Panc1 (cell line): ENCODE results near the gene FOS. TPM values are rescaled to one million over a fixed set of nuclear protein-coding genes. Genes with fewer than 3 reads are reported as not detected.

Experiments used
- ATAC-seq: fragments of 200-7000 bp; cut with Tn5 transposase; 2 replicates; pipeline ENCODE4 v1.9.1; 2020; ENCODE audit warnings: mild to moderate bottlenecking, moderate library complexity
- BruUV-seq: library from RNA; stranded (reverse); fragments of 400-500 nt; replicated peaks from 2 replicates; lab custom pipeline; 2021; lab: Mats Ljungman, UMichigan
- CTCF ChIA-PET: fragments of 300-600 bp; sonication (Branson Sonifier 250); formaldehyde crosslinking; loops from one replicate; lab custom pipeline; 2022; ENCODE audit warnings: antibody characterized with exemption; lab: Charles Lee
- POLR2A ChIA-PET: fragments of 300-600 bp; sonication (Branson Sonifier 250); formaldehyde crosslinking; loops from one replicate; lab custom pipeline; 2022; ENCODE audit warnings: antibody characterized with exemption; lab: Charles Lee
- DNase-seq: peaks from one replicate; pipeline ENCODE4 v3.0.0-alpha.2; 2010; ENCODE audit warnings: low read depth, low spot score
- H3K27ac ChIP-seq: 2 replicates; pipeline ENCODE4 v1.5.1; 2011; ENCODE audit warnings: mild to moderate bottlenecking, low read length, inconsistent platforms
- H3K27me3 ChIP-seq: fragments of 200-500 bp; sonication (Bioruptor generic); 2 replicates; pipeline ENCODE4 v1.6.0; 2014; ENCODE audit warnings: low read length, inconsistent platforms; ENCODE audit not compliant: control insufficient read depth, insufficient read depth
- H3K36me3 ChIP-seq: fragments of 200-500 bp; sonication (Bioruptor generic); 2 replicates; pipeline ENCODE4 v1.5.1; 2014; ENCODE audit warnings: inconsistent platforms, mild to moderate bottlenecking, low read length, moderate library complexity; ENCODE audit not compliant: control insufficient read depth, insufficient read depth
- H3K4me1 ChIP-seq: 2 replicates; pipeline ENCODE4 v1.5.1; 2011; ENCODE audit warnings: inconsistent platforms, mild to moderate bottlenecking, low read length, moderate library complexity; ENCODE audit not compliant: control insufficient read depth, insufficient read depth
- H3K4me3 ChIP-seq, 2 experiments: 2 replicates each; pipeline ENCODE4 v1.5.1; 2011 to 2012; ENCODE audit warnings: low read depth in 2 of 2, low read length in 2 of 2, mild to moderate bottlenecking in 2 of 2, inconsistent platforms in 1 of 2, moderate library complexity in 1 of 2
- H3K9me3 ChIP-seq: fragments of 200-500 bp; sonication (Bioruptor generic); 2 replicates; pipeline ENCODE4 v1.5.1; 2014; ENCODE audit warnings: low read depth, mild to moderate bottlenecking, inconsistent platforms, low read length, moderate library complexity; ENCODE audit not compliant: control insufficient read depth, insufficient read depth
- POLR2AphosphoS5 ChIP-seq: IDR thresholded peaks from 2 replicates; pipeline ENCODE4 v1.6.1; 2012; ENCODE audit warnings: mild to moderate bottlenecking, low read depth, low read length, moderate library complexity
- SIN3A ChIP-seq: IDR thresholded peaks from 2 replicates; pipeline ENCODE4 v1.6.1; 2012; ENCODE audit warnings: low read depth, mild to moderate bottlenecking, low read length, moderate library complexity, borderline replicate concordance; ENCODE audit not compliant: insufficient read depth
- TCF7L2 ChIP-seq: IDR thresholded peaks from 2 replicates; pipeline ENCODE4 v1.6.1; 2011; ENCODE audit warnings: mild to moderate bottlenecking, low read depth, low read length, inconsistent platforms
- in situ Hi-C: cut with HindIII; loops from 2 replicates; pipeline ENCODE4 v1.10.0; 2016; ENCODE audit warnings: low sequenced_read_pairs, low pct_unique_long_range_greater_than_20kb
- intact Hi-C: fragments of 100-400 bp; cut with micrococcal nuclease; formaldehyde crosslinking; loops from one replicate; pipeline ENCODE4 v1.10.0; 2022; ENCODE audit not compliant: unreplicated experiment
- total RNA-seq: library from RNA; stranded (reverse); gene quantifications from one replicate; pipeline ENCODE4 v1.2.1, GENCODE V29; 2021; ENCODE audit not compliant: unreplicated experiment
- TF ChIP-seq, protein P1 (sequence below): fragments of 450-650 bp; IDR thresholded peaks from 2 replicates; pipeline ENCODE4 v1.5.1; 2017; ENCODE audit warnings: mild to moderate bottlenecking
- TF ChIP-seq, protein P2 (sequence below), 2 experiments: IDR thresholded peaks; 2 replicates each; pipeline ENCODE4 v1.6.1; 2011 to 2012; ENCODE audit warnings: low read depth in 2 of 2, control low read depth in 1 of 2, low read length in 1 of 2, mild to moderate bottlenecking in 1 of 2, moderate library complexity in 1 of 2; ENCODE audit not compliant: insufficient read depth in 1 of 2

Gene FOS
- total RNA-seq, 1 experiment from 2014 or later: 26.8 TPM

DNA sequence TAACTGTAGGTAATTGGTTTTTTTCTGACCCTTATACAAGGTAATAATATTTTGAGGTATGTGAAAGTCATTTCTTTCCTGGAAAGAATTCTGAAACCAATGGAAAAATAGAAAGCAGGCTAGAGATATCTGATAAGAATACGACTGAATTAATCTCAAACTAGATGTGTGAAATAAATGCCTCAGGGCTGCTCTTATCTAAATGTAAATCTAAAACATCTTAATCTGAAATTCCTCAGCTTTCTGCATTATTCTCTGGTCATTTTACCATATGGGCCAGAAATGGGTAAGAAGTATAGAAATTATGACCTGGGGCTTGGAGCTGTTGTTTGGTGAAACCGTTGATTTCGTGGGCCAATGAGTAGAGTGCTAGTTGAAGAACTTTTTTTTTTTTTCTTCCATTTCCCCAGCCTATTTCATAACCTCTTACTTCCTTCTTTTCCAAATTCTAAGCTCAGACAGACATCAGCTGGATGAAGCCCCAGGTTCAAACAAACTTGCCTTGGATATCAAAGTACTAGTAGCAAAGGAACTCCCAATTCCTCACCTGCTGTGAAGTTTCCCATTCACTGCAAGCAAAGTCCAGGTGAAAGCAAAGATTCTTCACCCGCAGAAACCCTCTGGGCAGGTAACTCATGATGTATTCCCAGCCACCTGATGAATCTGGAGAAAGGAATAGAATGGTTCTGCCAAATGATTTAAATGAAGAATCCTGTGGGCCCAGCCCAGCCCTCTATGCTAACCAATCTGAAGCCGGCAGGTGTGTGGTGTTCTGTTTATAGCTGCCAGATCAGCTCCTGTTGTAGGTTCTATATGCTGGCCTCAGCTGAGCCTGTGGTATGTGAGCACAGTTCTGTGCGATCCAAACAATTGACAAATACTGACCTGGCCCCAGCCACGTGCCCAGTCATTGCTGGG is 9.7 kb upstream of the FOS start:
- Histone ChIP-seq H3K4me1 (no peaks in the 10 kb centered on the region), H3K27me3 (no peaks in the 10 kb centered on the region; the same call in 1 of the 2 replicates), H3K9me3 (no peaks in the 10 kb centered on the region), H3K27ac (no peak overlapping the region), H3K36me3 (no peaks in the 10 kb centered on the region), H3K4me3 (no peak overlapping the region)
- no TSS peak for BruUV-seq
- in situ Hi-C loops: no loop called here
- TF ChIP-seq, protein P1, sequence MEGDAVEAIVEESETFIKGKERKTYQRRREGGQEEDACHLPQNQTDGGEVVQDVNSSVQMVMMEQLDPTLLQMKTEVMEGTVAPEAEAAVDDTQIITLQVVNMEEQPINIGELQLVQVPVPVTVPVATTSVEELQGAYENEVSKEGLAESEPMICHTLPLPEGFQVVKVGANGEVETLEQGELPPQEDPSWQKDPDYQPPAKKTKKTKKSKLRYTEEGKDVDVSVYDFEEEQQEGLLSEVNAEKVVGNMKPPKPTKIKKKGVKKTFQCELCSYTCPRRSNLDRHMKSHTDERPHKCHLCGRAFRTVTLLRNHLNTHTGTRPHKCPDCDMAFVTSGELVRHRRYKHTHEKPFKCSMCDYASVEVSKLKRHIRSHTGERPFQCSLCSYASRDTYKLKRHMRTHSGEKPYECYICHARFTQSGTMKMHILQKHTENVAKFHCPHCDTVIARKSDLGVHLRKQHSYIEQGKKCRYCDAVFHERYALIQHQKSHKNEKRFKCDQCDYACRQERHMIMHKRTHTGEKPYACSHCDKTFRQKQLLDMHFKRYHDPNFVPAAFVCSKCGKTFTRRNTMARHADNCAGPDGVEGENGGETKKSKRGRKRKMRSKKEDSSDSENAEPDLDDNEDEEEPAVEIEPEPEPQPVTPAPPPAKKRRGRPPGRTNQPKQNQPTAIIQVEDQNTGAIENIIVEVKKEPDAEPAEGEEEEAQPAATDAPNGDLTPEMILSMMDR: no peak
- TF ChIP-seq TCF7L2: no peak
- no peak for TF ChIP-seq POLR2AphosphoS5
- no peak for TF ChIP-seq SIN3A
- TF ChIP-seq, protein P2, sequence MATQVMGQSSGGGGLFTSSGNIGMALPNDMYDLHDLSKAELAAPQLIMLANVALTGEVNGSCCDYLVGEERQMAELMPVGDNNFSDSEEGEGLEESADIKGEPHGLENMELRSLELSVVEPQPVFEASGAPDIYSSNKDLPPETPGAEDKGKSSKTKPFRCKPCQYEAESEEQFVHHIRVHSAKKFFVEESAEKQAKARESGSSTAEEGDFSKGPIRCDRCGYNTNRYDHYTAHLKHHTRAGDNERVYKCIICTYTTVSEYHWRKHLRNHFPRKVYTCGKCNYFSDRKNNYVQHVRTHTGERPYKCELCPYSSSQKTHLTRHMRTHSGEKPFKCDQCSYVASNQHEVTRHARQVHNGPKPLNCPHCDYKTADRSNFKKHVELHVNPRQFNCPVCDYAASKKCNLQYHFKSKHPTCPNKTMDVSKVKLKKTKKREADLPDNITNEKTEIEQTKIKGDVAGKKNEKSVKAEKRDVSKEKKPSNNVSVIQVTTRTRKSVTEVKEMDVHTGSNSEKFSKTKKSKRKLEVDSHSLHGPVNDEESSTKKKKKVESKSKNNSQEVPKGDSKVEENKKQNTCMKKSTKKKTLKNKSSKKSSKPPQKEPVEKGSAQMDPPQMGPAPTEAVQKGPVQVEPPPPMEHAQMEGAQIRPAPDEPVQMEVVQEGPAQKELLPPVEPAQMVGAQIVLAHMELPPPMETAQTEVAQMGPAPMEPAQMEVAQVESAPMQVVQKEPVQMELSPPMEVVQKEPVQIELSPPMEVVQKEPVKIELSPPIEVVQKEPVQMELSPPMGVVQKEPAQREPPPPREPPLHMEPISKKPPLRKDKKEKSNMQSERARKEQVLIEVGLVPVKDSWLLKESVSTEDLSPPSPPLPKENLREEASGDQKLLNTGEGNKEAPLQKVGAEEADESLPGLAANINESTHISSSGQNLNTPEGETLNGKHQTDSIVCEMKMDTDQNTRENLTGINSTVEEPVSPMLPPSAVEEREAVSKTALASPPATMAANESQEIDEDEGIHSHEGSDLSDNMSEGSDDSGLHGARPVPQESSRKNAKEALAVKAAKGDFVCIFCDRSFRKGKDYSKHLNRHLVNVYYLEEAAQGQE (IDR thresholded peaks at IDR 0.05; ENCODE audit: insufficient read depth in 1 of 2, low read depth in 2 of 2, low read length in 1 of 2): no peak
- ChIA-PET POLR2A (no interaction called here), CTCF (no interaction called here)
- no peak for DNase-seq
- intact Hi-C loops: no loop called here
- ATAC-seq: no peak

DNA sequence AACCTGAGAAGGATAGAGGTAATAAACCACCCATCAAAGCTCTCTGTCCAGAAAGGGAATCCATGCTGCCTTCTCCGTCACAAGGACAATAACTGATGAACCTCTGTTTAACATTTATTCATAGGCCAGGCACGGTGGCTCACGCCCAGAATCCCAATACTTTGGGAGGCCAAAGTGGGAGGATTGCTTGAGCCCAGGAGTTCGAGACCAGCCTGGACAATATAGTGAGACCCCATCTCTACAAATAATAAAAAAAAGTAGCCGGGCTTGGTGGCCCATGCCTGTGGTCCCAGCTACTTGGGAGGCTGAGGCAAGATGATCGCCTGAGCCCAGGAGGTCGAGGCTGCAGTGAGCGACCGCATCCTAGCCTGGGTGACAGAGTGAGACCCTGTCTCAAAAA is 7.1 kb upstream of the FOS start:
- H3K4me1 ChIP-seq: no peaks in the 10 kb centered on the region
- no peak overlapping the region for H3K27ac ChIP-seq
- H3K4me3 ChIP-seq: no peak overlapping the region
- ATAC-seq (no peak), DNase-seq (no peak)
- ChIA-PET POLR2A (no interaction called here), CTCF (no interaction called here)
- BruUV-seq: no TSS peak
- no peaks in the 10 kb centered on the region; the same call in 1 of the 2 replicates for H3K27me3 ChIP-seq
- intact Hi-C loops: no loop called here
- TF ChIP-seq, protein P2 (IDR thresholded peaks at IDR 0.05; ENCODE audit: insufficient read depth in 1 of 2, low read depth in 2 of 2, low read length in 1 of 2): no peak
- no peaks in the 10 kb centered on the region for H3K9me3 ChIP-seq
- in situ Hi-C loops: no loop called here
- H3K36me3 ChIP-seq: no peaks in the 10 kb centered on the region
